Caco-2 (cell line): Measurements from ENCODE around the gene CSMD2. TPM values are rescaled to one million over a fixed set of nuclear protein-coding genes. Genes with fewer than 3 reads are reported as not detected.

Experiments used
- BruUV-seq: library from RNA; stranded (reverse); fragments of 400-500 nt; replicated peaks from 2 replicates; lab custom pipeline; 2021; lab: Mats Ljungman, UMichigan
- CTCF ChIA-PET: fragments of 300-600 bp; sonication (Branson Sonifier 250); formaldehyde crosslinking; loops from one replicate; lab custom pipeline; 2022; ENCODE audit warnings: antibody characterized with exemption; lab: Charles Lee
- POLR2A ChIA-PET: fragments of 300-600 bp; sonication (Branson Sonifier 250); formaldehyde crosslinking; loops from one replicate; lab custom pipeline; 2022; ENCODE audit warnings: antibody characterized with exemption; lab: Charles Lee
- DNase-seq, 2 experiments: peaks; one replicate each; pipeline versions ENCODE4 v3.0.0 to v3.0.0-alpha.2; 2020 to 2022
- H3K27me3 ChIP-seq: replicated peaks from 2 replicates; pipeline ENCODE4 v1.6.0; 2011; ENCODE audit warnings: low read length; ENCODE audit not compliant: control insufficient read depth, insufficient read depth
- H3K36me3 ChIP-seq: 2 replicates; pipeline ENCODE4 v1.5.1; 2011; ENCODE audit warnings: low read length; ENCODE audit not compliant: control insufficient read depth, insufficient read depth
- H3K4me1 ChIP-seq: fragments of 250-450 bp; sonication (Bioruptor Pico); 2 replicates; pipeline ENCODE4 v1.5.1; 2020; ENCODE audit warnings: mild to moderate bottlenecking
- H3K4me3 ChIP-seq: 2 replicates; pipeline ENCODE4 v1.5.1; 2011; ENCODE audit warnings: low read depth, mild to moderate bottlenecking, control low read depth, low read length
- H3K9me3 ChIP-seq: fragments of 250-450 bp; sonication (Bioruptor Pico); 2 replicates; pipeline ENCODE4 v1.5.1; 2020; ENCODE audit warnings: mild to moderate bottlenecking, moderate library complexity
- H3K27ac Mint-ChIP-seq: one replicate; pipeline ENCODE4 v1.8.0; 2022; ENCODE audit warnings: mixed read lengths; ENCODE audit not compliant: unreplicated experiment
- H3K27me3 Mint-ChIP-seq: one replicate; pipeline ENCODE4 v1.8.0; 2022; ENCODE audit warnings: mixed read lengths; ENCODE audit not compliant: insufficient read depth, unreplicated experiment
- H3K36me3 Mint-ChIP-seq: one replicate; pipeline ENCODE4 v1.8.0; 2022; ENCODE audit warnings: mild to moderate bottlenecking, mixed read lengths; ENCODE audit not compliant: insufficient read depth, unreplicated experiment
- H3K4me1 Mint-ChIP-seq: one replicate; pipeline ENCODE4 v1.8.0; 2022; ENCODE audit warnings: low read depth, mixed read lengths; ENCODE audit not compliant: unreplicated experiment
- H3K4me3 Mint-ChIP-seq: one replicate; pipeline ENCODE4 v1.8.0; 2022; ENCODE audit warnings: mild to moderate bottlenecking, moderate library complexity, mixed read lengths; ENCODE audit not compliant: unreplicated experiment
- H3K9me3 Mint-ChIP-seq: one replicate; pipeline ENCODE4 v1.8.0; 2022; ENCODE audit warnings: mixed read lengths; ENCODE audit not compliant: unreplicated experiment
- CTCF ChIP-seq, 2 experiments: fragments of 200-600 bp in 1 of 2; IDR thresholded peaks; 1 replicate in 1 of 2; 2 replicates in 1 of 2; pipeline versions ENCODE4 v1.5.1 to v1.8.0; 2011 to 2022; ENCODE audit warnings: antibody characterized with exemption in 1 of 2, control low read depth in 1 of 2, inconsistent platforms in 1 of 2, low read depth in 1 of 2, low read length in 1 of 2, mild to moderate bottlenecking in 1 of 2, moderate library complexity in 1 of 2; ENCODE audit not compliant: insufficient read depth in 1 of 2, severe bottlenecking in 1 of 2, unreplicated experiment in 1 of 2
- intact Hi-C: fragments of 100-400 bp; cut with micrococcal nuclease; formaldehyde crosslinking; loops from one replicate; pipeline ENCODE4 v1.10.0; 2022; ENCODE audit not compliant: unreplicated experiment
- total RNA-seq: library from RNA; stranded (reverse); gene quantifications from 2 replicates; pipeline ENCODE4 v1.2.3, GENCODE V29; 2022

The CSMD2 gene
- total RNA-seq, 1 experiment from 2014 or later, result not detected

DNA sequence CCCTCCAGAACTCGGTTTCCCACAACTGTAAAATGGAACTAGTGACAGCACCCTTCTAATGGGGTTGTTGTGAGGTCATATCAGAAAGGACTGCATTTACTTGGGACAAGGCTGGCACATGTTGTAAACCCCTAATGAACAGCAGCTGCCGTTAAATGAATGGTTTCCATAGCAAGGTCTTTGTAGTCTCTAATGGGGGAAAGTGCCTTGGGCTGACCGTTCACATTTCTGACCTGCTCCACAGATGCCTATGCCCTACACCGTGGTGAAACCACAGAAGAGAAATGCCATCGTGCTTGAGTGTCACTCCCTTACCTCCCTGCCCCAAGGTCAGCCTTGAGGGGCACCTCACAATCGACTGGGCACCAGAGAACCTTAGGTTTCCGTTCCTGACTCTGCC, 549.5 kb downstream of the CSMD2 start:
- no peak overlapping the region for H3K4me3 Mint-ChIP-seq
- intact Hi-C loops, result loop anchor here (10.0 kb wide), 1 partner anchor 521 kb away; no protein-coding TSS in a partner anchor
- no peaks in the 10 kb centered on the region for H3K36me3 ChIP-seq
- H3K4me1 Mint-ChIP-seq, result no peaks in the 10 kb centered on the region
- BruUV-seq, result no TSS peak
- no peaks in the 10 kb centered on the region for H3K9me3 Mint-ChIP-seq
- H3K36me3 Mint-ChIP-seq, result no peaks in the 10 kb centered on the region
- H3K4me3 ChIP-seq, result no peak overlapping the region
- H3K4me1 ChIP-seq, result no peaks in the 10 kb centered on the region
- ChIA-PET CTCF (no interaction called here), POLR2A (no interaction called here)
- TF ChIP-seq CTCF (IDR thresholded peaks at IDR 0.05; ENCODE audit: insufficient read depth in 1 of 2, low read depth in 1 of 2, low read length in 1 of 2, severe bottlenecking in 1 of 2, unreplicated experiment in 1 of 2), result no peak
- H3K27me3 ChIP-seq, result no peaks in the 10 kb centered on the region
- no peak overlapping the region for H3K27ac Mint-ChIP-seq
- H3K27me3 Mint-ChIP-seq, result peaks cover 22% of the 10 kb centered on the region
- H3K9me3 ChIP-seq, result no peaks in the 10 kb centered on the region
- DNase-seq, result no peak

DNA sequence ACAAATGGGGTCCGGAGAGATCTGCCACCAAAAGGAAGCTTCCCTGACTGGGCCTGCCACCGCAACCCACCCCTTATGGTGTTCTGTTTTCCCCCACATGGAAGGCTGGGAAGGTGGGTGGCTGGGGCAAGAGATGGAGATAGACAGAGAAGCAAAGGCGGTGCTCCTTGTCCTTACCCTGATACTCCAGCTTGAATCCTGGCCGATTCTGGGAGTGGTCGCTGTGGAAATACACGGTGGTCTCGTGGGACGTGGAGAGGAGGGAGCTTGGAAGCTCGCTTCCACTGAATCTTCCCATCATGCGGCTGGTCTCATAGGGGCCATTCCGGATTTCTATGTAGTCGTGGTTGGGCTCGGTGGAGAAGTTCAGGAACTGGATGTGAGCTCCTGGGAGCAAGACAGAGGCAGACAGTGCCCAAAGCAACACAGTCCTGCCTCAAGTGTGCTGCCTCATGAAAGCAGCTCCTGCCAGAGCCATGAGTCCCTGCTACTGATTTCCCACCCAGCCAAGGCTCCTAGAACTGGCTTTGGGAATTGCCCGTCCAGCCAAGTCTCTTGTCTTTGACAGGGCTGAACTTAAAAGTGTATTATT, 554.1 kb downstream of the CSMD2 start:
- no TSS peak for BruUV-seq
- Mint-ChIP-seq H3K4me3 (no peak overlapping the region), H3K36me3 (no peaks in the 10 kb centered on the region), H3K27me3 (peaks cover 3% of the 10 kb centered on the region), H3K9me3 (no peaks in the 10 kb centered on the region), H3K4me1 (no peaks in the 10 kb centered on the region), H3K27ac (no peak overlapping the region)
- DNase-seq, result no peak
- POLR2A ChIA-PET, result no interaction called here
- Histone ChIP-seq H3K9me3 (no peaks in the 10 kb centered on the region), H3K36me3 (no peaks in the 10 kb centered on the region), H3K4me3 (no peak overlapping the region), H3K27me3 (no peaks in the 10 kb centered on the region), H3K4me1 (no peaks in the 10 kb centered on the region)
- TF ChIP-seq CTCF (IDR thresholded peaks at IDR 0.05; ENCODE audit: insufficient read depth in 1 of 2, low read depth in 1 of 2, low read length in 1 of 2, severe bottlenecking in 1 of 2, unreplicated experiment in 1 of 2), result no peak
- CTCF ChIA-PET, result no interaction called here
- intact Hi-C loops, result loop anchor here (5.0 to 10.0 kb wide), 2 partner anchors 139 to 516 kb away; partner anchors contain the start of gene ZSCAN20

GRCh38 chr1:33610391-33610790, 554.6 kb downstream of the CSMD2 start:
- no peak for DNase-seq
- Mint-ChIP-seq H3K27ac (no peak overlapping the region), H3K36me3 (no peaks in the 10 kb centered on the region), H3K4me3 (no peak overlapping the region), H3K4me1 (no peaks in the 10 kb centered on the region), H3K9me3 (no peaks in the 10 kb centered on the region), H3K27me3 (peaks cover 3% of the 10 kb centered on the region)
- ChIA-PET POLR2A (no interaction called here), CTCF (no interaction called here)
- no TSS peak for BruUV-seq
- no peak overlapping the region for H3K4me3 ChIP-seq
- intact Hi-C loops, result loop anchor here (5.0 to 10.0 kb wide), 2 partner anchors 138 to 516 kb away; partner anchors contain the start of gene ZSCAN20
- no peaks in the 10 kb centered on the region for H3K27me3 ChIP-seq
- no peaks in the 10 kb centered on the region for H3K36me3 ChIP-seq
- no peaks in the 10 kb centered on the region for H3K9me3 ChIP-seq
- no peaks in the 10 kb centered on the region for H3K4me1 ChIP-seq
- no peak for TF ChIP-seq CTCF (IDR thresholded peaks at IDR 0.05; ENCODE audit: insufficient read depth in 1 of 2, low read depth in 1 of 2, low read length in 1 of 2, severe bottlenecking in 1 of 2, unreplicated experiment in 1 of 2)
